ENCODE results near the gene CFL1.

DNA sequence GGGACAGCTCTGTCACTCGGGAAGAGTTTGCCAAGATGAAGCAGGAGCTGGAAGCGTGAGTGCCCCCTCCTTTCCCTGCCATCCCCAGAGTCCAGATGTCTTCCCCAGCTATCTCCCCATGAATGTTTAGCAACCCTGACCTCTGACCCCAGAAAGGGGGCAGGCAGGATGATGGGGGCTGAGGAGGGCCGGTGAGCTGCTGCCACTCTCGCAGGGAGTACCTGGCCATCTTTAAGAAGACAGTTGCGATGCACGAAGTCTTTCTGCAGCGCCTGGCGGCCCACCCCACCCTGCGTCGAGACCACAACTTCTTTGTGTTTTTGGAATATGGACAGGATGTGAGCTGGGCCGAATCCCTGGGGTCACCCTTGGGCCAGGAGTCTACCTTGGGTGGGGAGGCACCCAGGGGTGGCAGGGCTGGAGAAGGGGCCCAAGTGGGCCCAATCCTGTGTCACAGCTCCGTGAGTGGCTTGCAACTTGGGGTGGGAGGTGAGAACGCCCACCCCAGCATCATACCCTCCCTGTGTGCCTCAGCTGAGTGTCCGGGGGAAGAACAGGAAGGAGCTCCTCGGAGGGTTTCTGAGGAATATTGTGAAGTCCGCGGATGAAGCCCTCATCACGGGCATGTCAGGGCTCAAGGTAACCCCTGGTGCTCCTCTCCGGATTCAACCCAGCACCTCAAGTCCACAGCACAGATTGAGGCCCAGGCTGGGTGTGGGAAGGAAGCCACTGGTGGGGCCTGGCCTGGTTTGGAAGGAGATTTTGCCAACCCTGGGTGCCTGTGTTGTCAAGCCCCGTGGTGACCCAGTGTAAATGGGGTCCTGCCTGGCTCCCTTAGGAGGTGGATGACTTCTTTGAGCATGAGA, 7.5 kb downstream of the CFL1 start:
- TF ChIP-seq NFRKB (IDR thresholded peaks at IDR 0.05) (no peak), ARNT (IDR thresholded peaks at IDR 0.05) (no peak), SP1 (IDR thresholded peaks at IDR 0.05) (no peak), FOXM1 (IDR thresholded peaks at IDR 0.05; ENCODE audit: borderline replicate concordance) (no peak), BHLHE40 (IDR thresholded peaks at IDR 0.05; ENCODE audit: borderline replicate concordance) (no peak), ELF4 (IDR thresholded peaks at IDR 0.05) (no peak), FOXA1 (IDR thresholded peaks at IDR 0.05) (no peak), ZNF384 (IDR thresholded peaks at IDR 0.05) (no peak), TARDBP (IDR thresholded peaks at IDR 0.05) (no peak), HDGF (IDR thresholded peaks at IDR 0.05; ENCODE audit: borderline replicate concordance) (no peak), SUZ12 (IDR thresholded peaks at IDR 0.05) (no peak), FOXK2 (IDR thresholded peaks at IDR 0.05) (no peak)

All from HEK293T (cell line).